ENCODE measurements around the gene KRTAP10-12. TPM values are rescaled to one million over a fixed set of nuclear protein-coding genes. Genes with fewer than 3 reads are reported as not detected.

Gene KRTAP10-12
- total and polyA plus RNA-seq, 2 donors from 2014 or later: not detected

- no peaks in the 10 kb centered on the region for H3K9me3 ChIP-seq (ENCODE audit: control insufficient read depth in 2 of 3, insufficient read depth in 1 of 3, low read length in 3 of 3)
- H3K9ac ChIP-seq (ENCODE audit: low read length in 3 of 3): no peak overlapping the region
- intact Hi-C loops (cut with DNase I): no loop called here
- no peak overlapping the region for H3K27ac ChIP-seq (ENCODE audit: low read depth in 2 of 2, low read length in 2 of 2)
- FAIRE-seq (no peak), DNase-seq (peak in 1 of 5 donors; percentile 1)
- no peak for TF ChIP-seq CTCF (IDR thresholded peaks at IDR 0.05; ENCODE audit: borderline replicate concordance, extremely low read depth, insufficient read depth)
- H3K4me1 ChIP-seq (ENCODE audit: control insufficient read depth in 2 of 3, insufficient read depth in 2 of 3, low read depth in 1 of 3, low read length in 3 of 3): no peaks in the 10 kb centered on the region
- H3K27me3 ChIP-seq (ENCODE audit: control insufficient read depth, insufficient read depth, low read length): peaks cover 26% of the 10 kb centered on the region
- H3K36me3 ChIP-seq (ENCODE audit: control insufficient read depth in 2 of 3, insufficient read depth in 3 of 3, low read length in 3 of 3): no peaks in the 10 kb centered on the region
- no peak overlapping the region for H3K4me3 ChIP-seq (ENCODE audit: low read length in 3 of 3)
Observed at GRCh38 chr21:44713846-44714245, 16.9 kb downstream of the KRTAP10-12 start.

- H3K36me3 ChIP-seq (ENCODE audit: control insufficient read depth in 2 of 3, insufficient read depth in 3 of 3, low read length in 3 of 3): no peaks in the 10 kb centered on the region
- H3K27ac ChIP-seq (ENCODE audit: low read depth in 2 of 2, low read length in 2 of 2): no peak overlapping the region
- H3K27me3 ChIP-seq (ENCODE audit: control insufficient read depth, insufficient read depth, low read length): peaks cover 19% of the 10 kb centered on the region
- no peak overlapping the region for H3K9ac ChIP-seq (ENCODE audit: low read length in 3 of 3)
- DNase-seq: peak in 1 of 5 donors; percentile 19
- no peak overlapping the region for H3K4me3 ChIP-seq (ENCODE audit: low read length in 3 of 3)
- no peaks in the 10 kb centered on the region for H3K9me3 ChIP-seq (ENCODE audit: control insufficient read depth in 2 of 3, insufficient read depth in 1 of 3, low read length in 3 of 3)
- TF ChIP-seq CTCF (IDR thresholded peaks at IDR 0.05; ENCODE audit: borderline replicate concordance, extremely low read depth, insufficient read depth): no peak
- H3K4me1 ChIP-seq (ENCODE audit: control insufficient read depth in 2 of 3, insufficient read depth in 2 of 3, low read depth in 1 of 3, low read length in 3 of 3): no peaks in the 10 kb centered on the region
- no peak for FAIRE-seq
- intact Hi-C loops (cut with DNase I): no loop called here
Observed at GRCh38 chr21:44714905-44715304, 17.9 kb downstream of the KRTAP10-12 start.

- Histone ChIP-seq H3K4me3 (ENCODE audit: low read length in 3 of 3) (no peak overlapping the region), H3K27ac (ENCODE audit: low read depth in 2 of 2, low read length in 2 of 2) (no peak overlapping the region), H3K36me3 (ENCODE audit: control insufficient read depth in 2 of 3, insufficient read depth in 3 of 3, low read length in 3 of 3) (no peaks in the 10 kb centered on the region), H3K27me3 (ENCODE audit: control insufficient read depth, insufficient read depth, low read length) (peaks cover 11% of the 10 kb centered on the region), H3K4me1 (ENCODE audit: control insufficient read depth in 2 of 3, insufficient read depth in 2 of 3, low read depth in 1 of 3, low read length in 3 of 3) (no peaks in the 10 kb centered on the region), H3K9me3 (ENCODE audit: control insufficient read depth in 2 of 3, insufficient read depth in 1 of 3, low read length in 3 of 3) (no peaks in the 10 kb centered on the region), H3K9ac (ENCODE audit: low read length in 3 of 3) (no peak overlapping the region)
- DNase-seq: no peak
- FAIRE-seq: no peak
- no peak for TF ChIP-seq CTCF (IDR thresholded peaks at IDR 0.05; ENCODE audit: borderline replicate concordance, extremely low read depth, insufficient read depth)
- intact Hi-C loops (cut with DNase I): no loop called here
Observed at GRCh38 chr21:44716984-44717383, 20.0 kb downstream of the KRTAP10-12 start.

GRCh38 chr21:44718093-44718492 is 21.1 kb downstream of the KRTAP10-12 start:
- no peaks in the 10 kb centered on the region for H3K36me3 ChIP-seq (ENCODE audit: control insufficient read depth in 2 of 3, insufficient read depth in 3 of 3, low read length in 3 of 3)
- no peak overlapping the region for H3K9ac ChIP-seq (ENCODE audit: low read length in 3 of 3)
- no peak overlapping the region for H3K4me3 ChIP-seq (ENCODE audit: low read length in 3 of 3)
- H3K9me3 ChIP-seq (ENCODE audit: control insufficient read depth in 2 of 3, insufficient read depth in 1 of 3, low read length in 3 of 3): no peaks in the 10 kb centered on the region
- TF ChIP-seq CTCF (IDR thresholded peaks at IDR 0.05; ENCODE audit: borderline replicate concordance, extremely low read depth, insufficient read depth): no peak
- no peak overlapping the region for H3K27ac ChIP-seq (ENCODE audit: low read depth in 2 of 2, low read length in 2 of 2)
- DNase-seq (no peak), FAIRE-seq (no peak)
- peaks cover under 1% of the 10 kb centered on the region for H3K27me3 ChIP-seq (ENCODE audit: control insufficient read depth, insufficient read depth, low read length)
- intact Hi-C loops (cut with DNase I): no loop called here
- H3K4me1 ChIP-seq (ENCODE audit: control insufficient read depth in 2 of 3, insufficient read depth in 2 of 3, low read depth in 1 of 3, low read length in 3 of 3): peaks cover 0 to 2% (median 0%) of the 10 kb centered on the region in 3 donors

Data from kidney (tissue), 14 donors.